Trophoblast cell (in vitro differentiated cells and primary cell): Measurements from ENCODE around the gene VPS13D.
A peak's percentile ranks its signal among the peaks of the same experiment; 100 is the strongest.

Experiments
- DNase-seq, 2 donors: peaks; one replicate each; pipeline ENCODE4 v3.0.0-alpha.2; 2016
- H2AFZ ChIP-seq: 2 replicates; pipeline ENCODE4 v1.6.1; 2013; ENCODE audit warnings: low read length, moderate library complexity, mild to moderate bottlenecking; ENCODE audit not compliant: insufficient read depth, poor library complexity
- H2AK5ac ChIP-seq: 2 replicates; pipeline ENCODE4 v1.6.1; 2013; ENCODE audit warnings: mild to moderate bottlenecking, low read length
- H2BK120ac ChIP-seq: 2 replicates; pipeline ENCODE4 v1.6.1; 2013; ENCODE audit warnings: low read length, mild to moderate bottlenecking, moderate library complexity; ENCODE audit not compliant: insufficient read depth, poor library complexity
- H2BK12ac ChIP-seq: 2 replicates; pipeline ENCODE4 v1.6.1; 2013; ENCODE audit warnings: mild to moderate bottlenecking, low read length, moderate library complexity
- H2BK5ac ChIP-seq: 2 replicates; pipeline ENCODE4 v1.6.1; 2013; ENCODE audit warnings: low read length, low read depth, moderate library complexity, mild to moderate bottlenecking; ENCODE audit not compliant: poor library complexity
- H3K14ac ChIP-seq: 2 replicates; pipeline ENCODE4 v1.6.1; 2013; ENCODE audit warnings: mild to moderate bottlenecking, low read length
- H3K18ac ChIP-seq: 2 replicates; pipeline ENCODE4 v1.6.1; 2013; ENCODE audit warnings: mild to moderate bottlenecking, low read length
- H3K23ac ChIP-seq: 2 replicates; pipeline ENCODE4 v1.6.1; 2013; ENCODE audit warnings: low read length
- H3K27ac ChIP-seq: 2 replicates; pipeline ENCODE4 v1.5.1; 2013; ENCODE audit warnings: low read depth, mild to moderate bottlenecking, inconsistent platforms, low read length, moderate library complexity
- H3K27me3 ChIP-seq: 2 replicates; pipeline ENCODE4 v1.6.1; 2013; ENCODE audit warnings: inconsistent platforms, mild to moderate bottlenecking, low read length, moderate library complexity; ENCODE audit not compliant: insufficient read depth
- H3K36me3 ChIP-seq, 2 experiments: 1 replicate in 1 of 2; 2 replicates in 1 of 2; pipeline ENCODE4 v1.6.1; 2013; ENCODE audit warnings: low read length in 2 of 2, mild to moderate bottlenecking in 2 of 2, moderate library complexity in 1 of 2; ENCODE audit not compliant: insufficient read depth in 2 of 2, control insufficient read depth in 1 of 2
- H3K4ac ChIP-seq: 2 replicates; pipeline ENCODE4 v1.6.1; 2013; ENCODE audit warnings: low read depth, mild to moderate bottlenecking, low read length, moderate library complexity
- H3K4me1 ChIP-seq, 2 experiments: 1 replicate in 1 of 2; 2 replicates in 1 of 2; pipeline ENCODE4 v1.6.1; 2013; ENCODE audit warnings: low read length in 2 of 2, mild to moderate bottlenecking in 2 of 2, moderate library complexity in 1 of 2; ENCODE audit not compliant: insufficient read depth in 2 of 2, control insufficient read depth in 1 of 2
- H3K4me2 ChIP-seq: 2 replicates; pipeline ENCODE4 v1.6.1; 2013; ENCODE audit warnings: inconsistent platforms, mild to moderate bottlenecking, low read length, moderate library complexity
- H3K4me3 ChIP-seq: 2 replicates; pipeline ENCODE4 v1.5.1; 2013; ENCODE audit warnings: mild to moderate bottlenecking, low read depth, low read length, inconsistent platforms
- H3K79me1 ChIP-seq: one replicate; pipeline ENCODE4 v1.6.1; 2013; ENCODE audit warnings: low read length
- H3K79me2 ChIP-seq: 2 replicates; pipeline ENCODE4 v1.6.1; 2013; ENCODE audit warnings: low read length, mild to moderate bottlenecking; ENCODE audit not compliant: control insufficient read depth, insufficient read depth, poor library complexity
- H3K9ac ChIP-seq: 2 replicates; pipeline ENCODE4 v1.6.1; 2013; ENCODE audit warnings: mild to moderate bottlenecking, low read length
- H3K9me3 ChIP-seq: 2 replicates; pipeline ENCODE4 v1.6.1; 2013; ENCODE audit warnings: low read depth, mild to moderate bottlenecking, control low read depth, inconsistent platforms, low read length; ENCODE audit not compliant: insufficient read depth
- H4K12ac ChIP-seq: 2 replicates; pipeline ENCODE4 v1.6.1; 2013; ENCODE audit warnings: low read depth, mild to moderate bottlenecking, low read length, moderate library complexity
- H4K8ac ChIP-seq: 2 replicates; pipeline ENCODE4 v1.6.1; 2013; ENCODE audit warnings: low read depth, mild to moderate bottlenecking, low read length, moderate library complexity
- H4K91ac ChIP-seq: one replicate; pipeline ENCODE4 v1.6.1; 2013; ENCODE audit warnings: low read depth, mild to moderate bottlenecking, low read length, moderate library complexity
- WGBS: extraction: QIAGEN DNeasy Blood & Tissue Kit; methylation state at CpG from one replicate; pipeline ENCODE4 v1.1.7; 2013; ENCODE audit warnings: missing lambda C conversion rate; ENCODE audit not compliant: insufficient read length, insufficient coverage; ENCODE audit errors: extremely low coverage; 5-methylcytosine and 5-hydroxymethylcytosine counted together

Gene VPS13D

DNA sequence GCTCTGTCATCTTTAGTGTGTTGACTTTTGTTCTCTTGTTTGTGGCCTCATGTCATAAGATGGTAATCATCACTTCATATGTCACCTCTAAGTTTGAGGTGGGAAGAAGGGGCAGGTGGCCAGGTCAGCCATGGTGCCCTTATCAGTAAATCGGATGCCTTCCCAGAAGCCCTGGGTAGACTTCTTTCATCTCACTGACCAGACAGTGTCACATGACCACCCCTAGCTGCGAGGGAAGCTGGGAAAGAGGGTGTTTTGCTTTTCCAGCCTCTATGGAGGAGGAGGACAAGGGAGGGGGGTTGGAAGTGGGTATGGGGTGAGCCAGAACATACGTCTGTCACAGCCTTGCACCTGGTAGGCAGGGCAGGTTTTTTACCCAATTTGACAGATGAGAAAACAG lies 34.4 kb upstream of the VPS13D start:
- no peak for DNase-seq
- Histone ChIP-seq H2BK120ac (no peak overlapping the region), H3K27me3 (no peaks in the 10 kb centered on the region)

DNA sequence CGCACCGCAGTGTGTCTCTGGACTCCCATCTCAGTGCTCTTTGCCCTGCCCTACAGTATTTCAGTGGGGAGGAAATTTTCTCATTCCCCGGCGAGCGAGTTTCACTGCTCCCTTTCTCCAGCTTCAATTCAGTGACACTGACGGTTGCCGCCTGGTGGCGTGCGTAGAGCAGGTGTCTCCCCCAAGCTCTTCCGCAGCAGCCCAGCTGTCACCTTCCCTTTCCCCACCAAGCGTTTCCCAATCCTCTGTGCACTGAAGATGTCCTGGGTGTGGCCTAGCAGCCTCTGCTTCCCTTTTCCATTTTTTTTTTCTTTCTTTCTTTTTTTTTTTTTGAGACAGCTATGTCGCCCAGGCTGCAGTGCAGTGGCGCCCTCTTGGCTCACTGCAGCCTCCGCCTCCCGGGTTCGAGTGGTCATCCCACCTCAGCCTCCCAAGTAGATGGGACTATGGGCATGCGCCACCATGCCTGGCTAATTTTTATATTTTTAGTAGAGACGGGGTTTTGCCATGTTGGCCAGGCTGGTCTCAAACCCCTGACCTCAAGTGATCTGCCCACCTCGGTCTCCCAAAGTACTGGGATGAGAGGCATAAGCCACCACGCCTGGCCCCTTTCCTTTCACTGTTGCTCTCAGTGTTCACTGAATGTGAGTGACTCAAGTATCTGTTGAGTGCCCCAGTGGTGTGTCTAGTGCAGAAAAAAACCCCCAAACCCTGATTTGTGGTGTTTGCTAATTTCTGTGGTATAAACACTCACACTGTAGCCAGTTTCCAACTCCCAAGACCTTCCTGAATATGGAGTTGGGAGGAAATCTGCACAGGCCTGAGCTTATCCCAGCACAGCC lies 33.0 kb upstream of the VPS13D start:
- Histone ChIP-seq H3K79me1 (no peaks in the 10 kb centered on the region), H3K9me3 (peaks cover 2% of the 10 kb centered on the region), H3K4me3 (no peak overlapping the region), H3K4me2 (no peak overlapping the region), H4K12ac (no peak overlapping the region), H3K9ac (no peak overlapping the region), H4K91ac (no peak overlapping the region), H3K27ac (no peak overlapping the region), H3K18ac (no peak overlapping the region), H2BK120ac (no peak overlapping the region), H2AFZ (no peak overlapping the region), H2BK12ac (no peak overlapping the region), H3K27me3 (no peaks in the 10 kb centered on the region), H3K23ac (no peak overlapping the region), H2BK5ac (no peak overlapping the region), H4K8ac (no peak overlapping the region), H3K4me1 (peaks cover 0 to 5% of the 10 kb centered on the region in 2 experiments), H3K79me2 (no peaks in the 10 kb centered on the region), H3K14ac (no peak overlapping the region), H2AK5ac (no peak overlapping the region), H3K36me3 (peaks cover 5% of the 10 kb centered on the region in 2 experiments), H3K4ac (no peak overlapping the region)
- DNase-seq = peak; percentile 48 to 65
- no CpG with 5 or more reads among the region's 20 CpGs for WGBS

More for the DNA sequence above, 34.4 kb upstream of the VPS13D start:
- Histone ChIP-seq H2AFZ (no peak overlapping the region), H2BK5ac (no peak overlapping the region), H3K4ac (no peak overlapping the region), H3K9ac (no peak overlapping the region), H3K79me1 (no peaks in the 10 kb centered on the region), H2BK12ac (no peak overlapping the region), H3K18ac (no peak overlapping the region), H3K27ac (no peak overlapping the region), H3K23ac (no peak overlapping the region), H4K91ac (no peak overlapping the region), H3K14ac (no peak overlapping the region), H3K36me3 (peaks cover 5% of the 10 kb centered on the region in 2 experiments), H3K4me3 (no peak overlapping the region), H3K4me2 (no peak overlapping the region), H4K8ac (no peak overlapping the region), H3K9me3 (peaks cover 2% of the 10 kb centered on the region), H2AK5ac (no peak overlapping the region), H4K12ac (no peak overlapping the region), H3K4me1 (peaks cover 0 to 5% of the 10 kb centered on the region in 2 experiments), H3K79me2 (no peaks in the 10 kb centered on the region)
- no CpG with 5 or more reads among the region's 3 CpGs for WGBS

DNA sequence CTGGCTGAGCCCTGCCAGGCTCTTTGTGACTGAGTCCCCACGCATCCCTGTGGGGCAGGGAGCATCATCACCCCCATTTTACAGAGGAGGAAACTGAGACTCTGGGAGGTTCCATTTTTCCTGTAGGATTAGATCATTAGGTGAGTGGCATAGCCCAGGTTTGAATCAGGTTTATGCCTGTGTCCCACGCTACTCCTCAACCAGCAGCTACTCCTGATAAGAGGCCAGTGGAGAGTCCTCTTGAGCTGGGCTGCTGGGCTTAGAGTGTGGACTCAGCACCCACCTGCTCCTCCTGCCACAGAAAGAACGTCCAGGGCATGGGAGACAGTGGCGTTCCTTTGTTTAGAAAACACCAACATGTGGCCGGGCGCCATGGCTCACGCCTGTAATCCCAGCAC lies 32.3 kb upstream of the VPS13D start:
- H3K4me2 ChIP-seq = no peak overlapping the region
- H2BK5ac ChIP-seq = no peak overlapping the region
- H3K27ac ChIP-seq = no peak overlapping the region
- no peak overlapping the region for H2AK5ac ChIP-seq
- no peak overlapping the region for H4K8ac ChIP-seq
- no peak for DNase-seq
- no peak overlapping the region for H3K9ac ChIP-seq
- H3K79me2 ChIP-seq = no peaks in the 10 kb centered on the region
- H3K27me3 ChIP-seq = no peaks in the 10 kb centered on the region
- H4K12ac ChIP-seq = no peak overlapping the region
- no peak overlapping the region for H2AFZ ChIP-seq
- no peaks in the 10 kb centered on the region for H3K79me1 ChIP-seq
- H2BK120ac ChIP-seq = no peak overlapping the region
- no peak overlapping the region for H3K4ac ChIP-seq
- H3K14ac ChIP-seq = no peak overlapping the region
- H3K36me3 ChIP-seq = peaks cover 5% of the 10 kb centered on the region in 2 experiments
- H3K4me1 ChIP-seq = peaks cover 0 to 5% of the 10 kb centered on the region in 2 experiments
- no peak overlapping the region for H3K18ac ChIP-seq
- no CpG with 5 or more reads among the region's 7 CpGs for WGBS
- no peak overlapping the region for H3K4me3 ChIP-seq
- H2BK12ac ChIP-seq = no peak overlapping the region
- no peak overlapping the region for H4K91ac ChIP-seq
- no peak overlapping the region for H3K23ac ChIP-seq
- peaks cover 2% of the 10 kb centered on the region for H3K9me3 ChIP-seq

DNA sequence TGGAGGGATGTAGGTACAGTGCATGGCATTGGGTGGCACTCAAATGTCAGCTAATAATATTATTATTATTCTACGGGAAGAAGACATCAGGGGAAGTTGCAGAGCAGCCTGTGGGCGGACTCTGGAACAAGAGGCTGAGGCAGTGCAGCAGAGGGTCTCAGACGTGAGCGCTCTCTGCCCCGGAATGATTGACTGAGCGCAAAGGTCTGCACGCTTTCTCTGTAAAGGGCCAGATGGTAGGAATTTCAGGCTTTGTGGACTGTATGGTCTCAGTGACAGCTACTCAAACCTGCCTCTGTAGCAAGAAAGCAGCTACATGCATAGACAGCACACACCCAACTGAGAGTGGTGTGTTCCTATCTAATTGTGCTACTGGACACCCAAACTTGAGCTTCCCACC lies 29.6 kb upstream of the VPS13D start:
- no peak overlapping the region for H3K4me2 ChIP-seq
- peaks cover 0 to 2% of the 10 kb centered on the region in 2 experiments for H3K4me1 ChIP-seq
- H3K36me3 ChIP-seq = no peaks in the 10 kb centered on the region
- H3K4ac ChIP-seq = no peak overlapping the region
- H3K27ac ChIP-seq = no peak overlapping the region
- H3K27me3 ChIP-seq = no peaks in the 10 kb centered on the region
- H4K8ac ChIP-seq = no peak overlapping the region
- H3K79me2 ChIP-seq = no peaks in the 10 kb centered on the region
- no peak overlapping the region for H4K12ac ChIP-seq
- H3K14ac ChIP-seq = no peak overlapping the region
- no peak overlapping the region for H2AK5ac ChIP-seq
- WGBS = no CpG with 5 or more reads among the region's 7 CpGs
- no peak overlapping the region for H3K9ac ChIP-seq
- H2BK5ac ChIP-seq = no peak overlapping the region
- peaks cover 2% of the 10 kb centered on the region for H3K9me3 ChIP-seq
- no peak overlapping the region for H2AFZ ChIP-seq
- no peak overlapping the region for H3K23ac ChIP-seq
- no peaks in the 10 kb centered on the region for H3K79me1 ChIP-seq
- DNase-seq = no peak
- no peak overlapping the region for H4K91ac ChIP-seq
- no peak overlapping the region for H3K18ac ChIP-seq
- no peak overlapping the region for H2BK120ac ChIP-seq
- no peak overlapping the region for H3K4me3 ChIP-seq
- no peak overlapping the region for H2BK12ac ChIP-seq
